ENCODE measurements around the gene COA7. TPM values are rescaled to one million over a fixed set of nuclear protein-coding genes. Genes with fewer than 3 reads are reported as not detected.

The COA7 gene
- total and polyA plus RNA-seq, 2 of the 4 experiments (the other 2 are of a cell fraction), result 9.3 to 20.3 TPM

DNA sequence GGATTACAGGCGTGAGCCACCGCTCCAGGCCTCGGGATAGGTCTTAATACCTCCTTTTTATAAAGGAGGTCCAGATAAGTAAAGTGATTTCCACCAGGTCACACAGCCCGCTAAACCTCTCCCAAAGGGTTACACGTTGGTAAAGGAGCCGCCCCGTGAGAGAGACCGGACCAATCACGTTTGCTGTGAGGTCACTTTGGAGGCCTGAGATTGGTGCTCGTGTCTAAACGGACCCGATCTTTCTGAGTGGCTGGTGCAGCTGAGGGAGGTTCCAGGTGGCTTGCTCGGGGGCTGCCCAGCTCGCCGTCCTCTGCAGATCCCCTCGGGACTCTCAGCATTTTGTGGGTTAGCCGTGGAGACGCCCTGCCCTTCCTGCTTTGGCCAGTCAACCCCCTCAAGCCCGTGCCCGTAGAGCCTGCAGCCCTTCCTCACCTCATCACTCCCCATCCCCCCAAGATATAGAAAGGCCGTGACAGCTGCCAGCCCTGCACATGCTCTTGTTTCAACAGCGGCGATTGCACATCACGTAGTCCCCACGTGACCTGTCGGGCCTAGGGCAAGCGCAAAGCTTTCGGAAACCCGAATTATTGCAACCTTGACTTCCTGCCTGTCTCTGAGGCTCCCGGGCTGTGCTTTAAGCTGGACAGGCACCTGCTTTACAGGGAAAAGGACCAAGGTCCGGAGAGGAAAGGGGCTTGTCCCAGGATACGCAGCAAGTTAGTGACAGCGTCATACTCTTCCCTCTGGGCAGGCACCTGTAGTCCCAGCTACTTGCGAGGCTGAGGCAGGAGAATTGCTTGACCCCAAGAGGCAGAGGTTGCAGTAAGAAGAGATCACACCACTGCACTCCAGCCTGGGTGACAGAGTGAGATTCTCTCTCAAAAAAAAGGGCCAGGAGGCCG lies 5.0 kb upstream of the COA7 start:
- 4% methylated on average over 18 of the region's 35 CpGs; no CpG with 5 or more reads in 1 of the 2 experiments for WGBS, 2 experiments (ENCODE audit: extremely low coverage in 2 of 2, insufficient read length in 1 of 2)
- H2AK5ac ChIP-seq (ENCODE audit: low read depth, low read length), result peak overlapping the region; percentile 15
- dilution Hi-C loops (cut with HindIII; ENCODE audit: low sequenced_read_pairs, unreplicated experiment), result no loop called here

More for the DNA sequence above, 5.0 kb upstream of the COA7 start:
- Histone ChIP-seq H3K27me3 (ENCODE audit: control insufficient read depth, insufficient read depth, low read length) (no peaks in the 10 kb centered on the region), H3K36me3 (ENCODE audit: control insufficient read depth, insufficient read depth, low read length) (no peaks in the 10 kb centered on the region), H4K91ac (ENCODE audit: insufficient read depth, low read depth, low read length) (peak overlapping the region; percentile 77), H3K56ac (ENCODE audit: extremely low read depth, insufficient read depth, low read length) (no peak overlapping the region), H3K18ac (ENCODE audit: low read depth, low read length) (peak overlapping the region; percentile 73), H3K79me1 (ENCODE audit: low read depth in 1 of 2, low read length in 2 of 2) (peaks cover 4 to 9% of the 10 kb centered on the region in 2 experiments; a peak in 3 of 4 replicates), H3K9me1 (ENCODE audit: insufficient read depth, low read length) (peaks cover 14% of the 10 kb centered on the region), H2BK15ac (ENCODE audit: low read depth, low read length) (peak overlapping the region; percentile 2; the same call in 1 of the 3 replicates), H3K4ac (ENCODE audit: low read depth, low read length) (peak overlapping the region; percentile 88), H4K5ac (ENCODE audit: low read depth, low read length) (peak overlapping the region; percentile 84), H3K4me3 (ENCODE audit: insufficient read depth, low read depth, low read length) (peak overlapping the region; percentile 55), H4K20me1 (ENCODE audit: insufficient read depth, low read length) (no peaks in the 10 kb centered on the region), H3K4me2 (ENCODE audit: low read depth, low read length) (peak overlapping the region; percentile 93), H2AK9ac (replicated peaks; ENCODE audit: low read depth, low read length, poor library complexity) (peak overlapping the region; percentile 13), H3K4me1 (ENCODE audit: control insufficient read depth, insufficient read depth, low read length) (peaks cover 8% of the 10 kb centered on the region), H2BK20ac (ENCODE audit: low read depth, low read length) (peak overlapping the region; percentile 14), H3K14ac (replicated peaks; ENCODE audit: low read depth, low read length) (peak overlapping the region; percentile 23), H2BK5ac (ENCODE audit: low read depth, low read length, poor library complexity, severe bottlenecking) (peak overlapping the region; percentile 31), H4K8ac (ENCODE audit: low read depth in 2 of 2, low read length in 2 of 2) (peak overlapping the region; percentile 88 to 90), H3K23ac (ENCODE audit: low read depth, low read length) (peak overlapping the region; percentile 72; the same call in 1 of the 2 replicates), H3K9me3 (ENCODE audit: control insufficient read depth, insufficient read depth, low read length) (no peaks in the 10 kb centered on the region), H3K9ac (ENCODE audit: low read depth, low read length) (peak overlapping the region; percentile 17), H2AFZ (replicated peaks; ENCODE audit: low read length, poor library complexity) (peak overlapping the region; percentile 93), H3K27ac (ENCODE audit: insufficient read depth, low read length) (peak overlapping the region; percentile 42), H2BK120ac (ENCODE audit: low read depth, low read length) (peak overlapping the region; percentile 32)
- DNase-seq, result peak; percentile 80
- intact Hi-C loops (cut with micrococcal nuclease) (loop anchor here (5.0 to 10.0 kb wide), 3 partner anchors 44 to 479 kb away; partner anchors contain the start of genes ECHDC2 and SCP2), in situ Hi-C loops (cut with MboI; ENCODE audit: low sequenced_read_pairs) (loop anchor here (10.0 kb wide), 1 partner anchor 482 kb away; no protein-coding TSS in a partner anchor)
- TF ChIP-seq RFX5 (IDR thresholded peaks at IDR 0.05; ENCODE audit: low read depth, low read length), result no peak
- peak; percentile 82 for TF ChIP-seq CEBPB (IDR thresholded peaks at IDR 0.05; ENCODE audit: low read depth, low read length)
- TF ChIP-seq, protein P1, sequence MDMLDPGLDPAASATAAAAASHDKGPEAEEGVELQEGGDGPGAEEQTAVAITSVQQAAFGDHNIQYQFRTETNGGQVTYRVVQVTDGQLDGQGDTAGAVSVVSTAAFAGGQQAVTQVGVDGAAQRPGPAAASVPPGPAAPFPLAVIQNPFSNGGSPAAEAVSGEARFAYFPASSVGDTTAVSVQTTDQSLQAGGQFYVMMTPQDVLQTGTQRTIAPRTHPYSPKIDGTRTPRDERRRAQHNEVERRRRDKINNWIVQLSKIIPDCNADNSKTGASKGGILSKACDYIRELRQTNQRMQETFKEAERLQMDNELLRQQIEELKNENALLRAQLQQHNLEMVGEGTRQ (IDR thresholded peaks at IDR 0.05; ENCODE audit: low read depth, low read length), result peak; percentile 93
- TF ChIP-seq MXI1 (IDR thresholded peaks at IDR 0.05; ENCODE audit: borderline replicate concordance, low read depth, low read length), result peak; percentile 4; the same call in 1 of the 2 replicates
- TF ChIP-seq BHLHE40 (IDR thresholded peaks at IDR 0.05; ENCODE audit: low read depth, low read length), result peak; percentile 79
- POLR2A ChIA-PET (ENCODE audit: unreplicated experiment), result no interaction called here
- BruUV-seq (replicated peaks), result no TSS peak
- ATAC-seq (ENCODE audit: low read depth), result peak; percentile 85
- CTCF ChIA-PET, result no interaction called here
